Measurements from ENCODE around the gene BSCL2. TPM values are rescaled to one million over a fixed set of nuclear protein-coding genes. Genes with fewer than 3 reads are reported as not detected.

BSCL2 gene
- total and polyA plus RNA-seq, 2 of the 13 experiments (the other 11 are each of a cell fraction or from before 2014, with no cell fraction given), result 19.5 to 21.1 TPM

DNA sequence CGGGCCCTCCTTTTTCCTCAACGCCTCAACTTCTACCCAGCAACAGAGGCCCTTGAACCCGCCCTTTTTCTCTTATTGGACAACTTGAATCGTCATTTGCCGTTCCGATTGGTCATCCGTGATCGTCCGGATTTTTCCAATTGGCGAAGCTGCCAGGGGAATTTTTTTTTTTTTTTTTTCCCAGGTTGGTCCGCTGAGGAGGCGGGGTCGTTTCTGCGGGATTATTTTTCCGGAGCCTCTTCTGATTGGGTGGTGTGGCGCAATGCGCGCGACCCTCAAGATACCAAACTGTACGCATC lies 20.6 kb upstream of the BSCL2 start (continued):
- TF ChIP-seq, protein P1, sequence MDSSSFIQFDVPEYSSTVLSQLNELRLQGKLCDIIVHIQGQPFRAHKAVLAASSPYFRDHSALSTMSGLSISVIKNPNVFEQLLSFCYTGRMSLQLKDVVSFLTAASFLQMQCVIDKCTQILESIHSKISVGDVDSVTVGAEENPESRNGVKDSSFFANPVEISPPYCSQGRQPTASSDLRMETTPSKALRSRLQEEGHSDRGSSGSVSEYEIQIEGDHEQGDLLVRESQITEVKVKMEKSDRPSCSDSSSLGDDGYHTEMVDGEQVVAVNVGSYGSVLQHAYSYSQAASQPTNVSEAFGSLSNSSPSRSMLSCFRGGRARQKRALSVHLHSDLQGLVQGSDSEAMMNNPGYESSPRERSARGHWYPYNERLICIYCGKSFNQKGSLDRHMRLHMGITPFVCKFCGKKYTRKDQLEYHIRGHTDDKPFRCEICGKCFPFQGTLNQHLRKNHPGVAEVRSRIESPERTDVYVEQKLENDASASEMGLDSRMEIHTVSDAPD (CRISPR knock-in tag; IDR thresholded peaks at IDR 0.05), result no peak
- no peak for TF ChIP-seq MAZ (IDR thresholded peaks at IDR 0.05; ENCODE audit: borderline replicate concordance, low read depth, low read length)
- TF ChIP-seq MAZ (CRISPR knock-in tag; IDR thresholded peaks at IDR 0.05; ENCODE audit: low read depth), result no peak
- TF ChIP-seq KLF16 (CRISPR knock-in tag; IDR thresholded peaks at IDR 0.05), result no peak
- TF ChIP-seq SMARCE1 (IDR thresholded peaks at IDR 0.05; ENCODE audit: borderline replicate concordance), result no peak
- TF ChIP-seq, protein P2, sequence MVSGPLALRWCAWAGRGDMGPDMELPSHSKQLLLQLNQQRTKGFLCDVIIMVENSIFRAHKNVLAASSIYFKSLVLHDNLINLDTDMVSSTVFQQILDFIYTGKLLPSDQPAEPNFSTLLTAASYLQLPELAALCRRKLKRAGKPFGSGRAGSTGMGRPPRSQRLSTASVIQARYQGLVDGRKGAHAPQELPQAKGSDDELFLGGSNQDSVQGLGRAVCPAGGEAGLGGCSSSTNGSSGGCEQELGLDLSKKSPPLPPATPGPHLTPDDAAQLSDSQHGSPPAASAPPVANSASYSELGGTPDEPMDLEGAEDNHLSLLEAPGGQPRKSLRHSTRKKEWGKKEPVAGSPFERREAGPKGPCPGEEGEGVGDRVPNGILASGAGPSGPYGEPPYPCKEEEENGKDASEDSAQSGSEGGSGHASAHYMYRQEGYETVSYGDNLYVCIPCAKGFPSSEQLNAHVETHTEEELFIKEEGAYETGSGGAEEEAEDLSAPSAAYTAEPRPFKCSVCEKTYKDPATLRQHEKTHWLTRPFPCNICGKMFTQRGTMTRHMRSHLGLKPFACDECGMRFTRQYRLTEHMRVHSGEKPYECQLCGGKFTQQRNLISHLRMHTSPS (CRISPR knock-in tag; IDR thresholded peaks at IDR 0.05; ENCODE audit: low read depth), result no peak
- peak; percentile 99 for TF ChIP-seq RFXANK (CRISPR knock-in tag; IDR thresholded peaks at IDR 0.05)
- no peak for TF ChIP-seq GTF2F1 (IDR thresholded peaks at IDR 0.05; ENCODE audit: low read length)
- no peak for TF ChIP-seq RBM22 (optimal IDR thresholded peaks at IDR 0.05; ENCODE audit: low read length)
- TF ChIP-seq, protein P3, sequence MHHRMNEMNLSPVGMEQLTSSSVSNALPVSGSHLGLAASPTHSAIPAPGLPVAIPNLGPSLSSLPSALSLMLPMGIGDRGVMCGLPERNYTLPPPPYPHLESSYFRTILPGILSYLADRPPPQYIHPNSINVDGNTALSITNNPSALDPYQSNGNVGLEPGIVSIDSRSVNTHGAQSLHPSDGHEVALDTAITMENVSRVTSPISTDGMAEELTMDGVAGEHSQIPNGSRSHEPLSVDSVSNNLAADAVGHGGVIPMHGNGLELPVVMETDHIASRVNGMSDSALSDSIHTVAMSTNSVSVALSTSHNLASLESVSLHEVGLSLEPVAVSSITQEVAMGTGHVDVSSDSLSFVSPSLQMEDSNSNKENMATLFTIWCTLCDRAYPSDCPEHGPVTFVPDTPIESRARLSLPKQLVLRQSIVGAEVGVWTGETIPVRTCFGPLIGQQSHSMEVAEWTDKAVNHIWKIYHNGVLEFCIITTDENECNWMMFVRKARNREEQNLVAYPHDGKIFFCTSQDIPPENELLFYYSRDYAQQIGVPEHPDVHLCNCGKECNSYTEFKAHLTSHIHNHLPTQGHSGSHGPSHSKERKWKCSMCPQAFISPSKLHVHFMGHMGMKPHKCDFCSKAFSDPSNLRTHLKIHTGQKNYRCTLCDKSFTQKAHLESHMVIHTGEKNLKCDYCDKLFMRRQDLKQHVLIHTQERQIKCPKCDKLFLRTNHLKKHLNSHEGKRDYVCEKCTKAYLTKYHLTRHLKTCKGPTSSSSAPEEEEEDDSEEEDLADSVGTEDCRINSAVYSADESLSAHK (CRISPR knock-in tag; IDR thresholded peaks at IDR 0.05; ENCODE audit: borderline replicate concordance), result no peak
- no peak for TF ChIP-seq IKZF4 (CRISPR knock-in tag; IDR thresholded peaks at IDR 0.05; ENCODE audit: borderline replicate concordance, low read depth, not compliant biosample characterization)
- no peak for TF ChIP-seq ZNF782 (CRISPR knock-in tag; IDR thresholded peaks at IDR 0.05; ENCODE audit: borderline replicate concordance)
- no peak for TF ChIP-seq TOE1 (CRISPR knock-in tag; IDR thresholded peaks at IDR 0.05)
- peak; percentile 70 for TF ChIP-seq CREB1 (IDR thresholded peaks at IDR 0.05)
- TF ChIP-seq CREB1 (CRISPR knock-in tag; IDR thresholded peaks at IDR 0.05), result peak; percentile 77
- TF ChIP-seq ZNF501 (CRISPR knock-in tag; IDR thresholded peaks at IDR 0.05), result peak; percentile 12; the same call in 1 of the 2 replicates
- TF ChIP-seq MBD4 (IDR thresholded peaks at IDR 0.05; ENCODE audit: borderline replicate concordance, low read length), result no peak
- TF ChIP-seq REXO4 (CRISPR knock-in tag; IDR thresholded peaks at IDR 0.05; ENCODE audit: borderline replicate concordance), result no peak
- no peak for TF ChIP-seq ELF1 (CRISPR knock-in tag; IDR thresholded peaks at IDR 0.05)
- TF ChIP-seq KDM1A (CRISPR knock-in tag; IDR thresholded peaks at IDR 0.05), result no peak
- no peak for TF ChIP-seq ZNF839 (CRISPR knock-in tag; IDR thresholded peaks at IDR 0.05; ENCODE audit: borderline replicate concordance)
- TF ChIP-seq CHCHD3 (CRISPR knock-in tag; IDR thresholded peaks at IDR 0.05), result no peak
- no peak for TF ChIP-seq TEAD3 (CRISPR knock-in tag; optimal IDR thresholded peaks at IDR 0.05; ENCODE audit: borderline replicate concordance)
- peak; percentile 85 for TF ChIP-seq NFYC (CRISPR knock-in tag; IDR thresholded peaks at IDR 0.05)
- no peak for TF ChIP-seq ZC3H13 (CRISPR knock-in tag; IDR thresholded peaks at IDR 0.05)
- TF ChIP-seq, protein P4, sequence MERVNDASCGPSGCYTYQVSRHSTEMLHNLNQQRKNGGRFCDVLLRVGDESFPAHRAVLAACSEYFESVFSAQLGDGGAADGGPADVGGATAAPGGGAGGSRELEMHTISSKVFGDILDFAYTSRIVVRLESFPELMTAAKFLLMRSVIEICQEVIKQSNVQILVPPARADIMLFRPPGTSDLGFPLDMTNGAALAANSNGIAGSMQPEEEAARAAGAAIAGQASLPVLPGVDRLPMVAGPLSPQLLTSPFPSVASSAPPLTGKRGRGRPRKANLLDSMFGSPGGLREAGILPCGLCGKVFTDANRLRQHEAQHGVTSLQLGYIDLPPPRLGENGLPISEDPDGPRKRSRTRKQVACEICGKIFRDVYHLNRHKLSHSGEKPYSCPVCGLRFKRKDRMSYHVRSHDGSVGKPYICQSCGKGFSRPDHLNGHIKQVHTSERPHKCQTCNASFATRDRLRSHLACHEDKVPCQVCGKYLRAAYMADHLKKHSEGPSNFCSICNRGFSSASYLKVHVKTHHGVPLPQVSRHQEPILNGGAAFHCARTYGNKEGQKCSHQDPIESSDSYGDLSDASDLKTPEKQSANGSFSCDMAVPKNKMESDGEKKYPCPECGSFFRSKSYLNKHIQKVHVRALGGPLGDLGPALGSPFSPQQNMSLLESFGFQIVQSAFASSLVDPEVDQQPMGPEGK (CRISPR knock-in tag; IDR thresholded peaks at IDR 0.05), result peak; percentile 4; the same call in 1 of the 2 replicates

Data from HepG2 (cell line).